ENCODE measurements around the gene TFR2. TPM values are rescaled to one million over a fixed set of nuclear protein-coding genes. Genes with fewer than 3 reads are reported as not detected.

Gene TFR2
- total and polyA plus RNA-seq, 7 experiments from 2014 or later, result 0.55 to 14.4 (median 3.1) TPM

- ATAC-seq, result no peak
- Histone ChIP-seq H3K4me3 (ENCODE audit: low read length) (no peak overlapping the region), H3K27me3 (ENCODE audit: control insufficient read depth in 2 of 2, insufficient read depth in 2 of 2, low read length in 2 of 2) (no peaks in the 10 kb centered on the region), H3K36me3 (ENCODE audit: control insufficient read depth in 2 of 3, insufficient read depth in 3 of 3, low read length in 3 of 3) (peaks cover 6 to 55% (median 22%) of the 10 kb centered on the region in 3 experiments), H3K4me1 (ENCODE audit: control insufficient read depth in 2 of 2, insufficient read depth in 2 of 2, low read length in 2 of 2) (peaks cover 25 to 32% of the 10 kb centered on the region in 2 donors), H3K27ac (ENCODE audit: low read depth, low read length) (no peak overlapping the region), H3K9me3 (ENCODE audit: control insufficient read depth in 2 of 3, low read length in 3 of 3) (no peaks in the 10 kb centered on the region)
- no peaks in the 10 kb centered on the region for H3K9me3 Mint-ChIP-seq
- H3K4me1 Mint-ChIP-seq, result peaks cover 11 to 44% (median 27%) of the 10 kb centered on the region in 7 donors
- ChIA-PET POLR2A (interaction anchor here (1.6 to 3.3 kb wide), 2 partner anchors 12 to 33 kb away, joined by 4 to 70 read pairs; partner anchors contain the start of genes FBXO24 and LRCH4), CTCF (no interaction called here)
- peak overlapping the region in 3 of 10 donors; percentile 17 to 50 (median 23) for H3K4me3 Mint-ChIP-seq
- peaks cover 0 to 4% (median 0%) of the 10 kb centered on the region in 5 donors for H3K27me3 Mint-ChIP-seq
- H3K27ac Mint-ChIP-seq, result peak overlapping the region in 6 of 9 donors; percentile 11 to 80 (median 66)
- intact Hi-C loops (cut with micrococcal nuclease), result no loop called here
- H3K36me3 Mint-ChIP-seq, result peaks cover 0 to 13% (median 0%) of the 10 kb centered on the region in 5 donors
- DNase-seq, result no peak
Observed at GRCh38 chr7:100572281-100572948, 68.9 kb downstream of the TFR2 start.

- H3K9me3 ChIP-seq (ENCODE audit: control insufficient read depth in 2 of 3, low read length in 3 of 3), result no peaks in the 10 kb centered on the region
- DNase-seq (no peak), ATAC-seq (no peak)
- H3K4me1 ChIP-seq (ENCODE audit: control insufficient read depth in 2 of 2, insufficient read depth in 2 of 2, low read length in 2 of 2), result peaks cover 25 to 32% of the 10 kb centered on the region in 2 donors
- H3K27me3 ChIP-seq (ENCODE audit: control insufficient read depth in 2 of 2, insufficient read depth in 2 of 2, low read length in 2 of 2), result no peaks in the 10 kb centered on the region
- peaks cover 11 to 44% (median 27%) of the 10 kb centered on the region in 7 donors for H3K4me1 Mint-ChIP-seq
- no peaks in the 10 kb centered on the region for H3K9me3 Mint-ChIP-seq
- intact Hi-C loops (cut with micrococcal nuclease), result no loop called here
- H3K27me3 Mint-ChIP-seq, result peaks cover 0 to 4% (median 0%) of the 10 kb centered on the region in 5 donors
- peaks cover 6 to 48% (median 19%) of the 10 kb centered on the region in 3 experiments for H3K36me3 ChIP-seq (ENCODE audit: control insufficient read depth in 2 of 3, insufficient read depth in 3 of 3, low read length in 3 of 3)
- H3K36me3 Mint-ChIP-seq, result peaks cover 0 to 13% (median 0%) of the 10 kb centered on the region in 5 donors
- POLR2A ChIA-PET, result interaction anchor here (1.6 to 3.3 kb wide), 2 partner anchors 12 to 34 kb away, joined by 4 to 70 read pairs; partner anchors contain the start of genes FBXO24 and LRCH4
- CTCF ChIA-PET, result interaction anchor here (0.6 to 1.9 kb wide), 3 partner anchors 14 to 106 kb away, joined by 3 to 8 read pairs (median 4); partner anchors contain the start of genes FBXO24 and LRCH4
- H3K4me3 ChIP-seq (ENCODE audit: low read length), result no peak overlapping the region
- H3K4me3 Mint-ChIP-seq, result peak overlapping the region in 4 of 10 donors; percentile 17 to 50 (median 22)
- peak overlapping the region in 7 of 9 donors; percentile 11 to 80 (median 72) for H3K27ac Mint-ChIP-seq
- no peak overlapping the region for H3K27ac ChIP-seq (ENCODE audit: low read depth, low read length)
Observed at GRCh38 chr7:100571829-100572116, 69.6 kb downstream of the TFR2 start.

- Mint-ChIP-seq H3K27me3 (peaks cover 0 to 4% (median 0%) of the 10 kb centered on the region in 5 donors), H3K4me3 (peak overlapping the region in 4 of 10 donors; percentile 2 to 76 (median 58)), H3K36me3 (peaks cover 0 to 10% (median 0%) of the 10 kb centered on the region in 5 donors), H3K9me3 (no peaks in the 10 kb centered on the region), H3K27ac (peak overlapping the region in 7 of 9 donors; percentile 11 to 80 (median 72)), H3K4me1 (peaks cover 11 to 44% (median 27%) of the 10 kb centered on the region in 7 donors)
- Histone ChIP-seq H3K36me3 (ENCODE audit: control insufficient read depth in 2 of 3, insufficient read depth in 3 of 3, low read length in 3 of 3) (peaks cover 4 to 42% (median 13%) of the 10 kb centered on the region in 3 experiments), H3K4me3 (ENCODE audit: low read length) (no peak overlapping the region), H3K9me3 (ENCODE audit: control insufficient read depth in 2 of 3, low read length in 3 of 3) (no peaks in the 10 kb centered on the region), H3K4me1 (ENCODE audit: control insufficient read depth in 2 of 2, insufficient read depth in 2 of 2, low read length in 2 of 2) (peaks cover 25 to 32% of the 10 kb centered on the region in 2 donors), H3K27ac (ENCODE audit: low read depth, low read length) (no peak overlapping the region), H3K27me3 (ENCODE audit: control insufficient read depth in 2 of 2, insufficient read depth in 2 of 2, low read length in 2 of 2) (no peaks in the 10 kb centered on the region)
- ATAC-seq (no peak), DNase-seq (no peak)
- ChIA-PET CTCF (interaction anchor here (0.6 to 1.9 kb wide), 3 partner anchors 15 to 106 kb away, joined by 3 to 8 read pairs (median 4); partner anchors contain the start of genes FBXO24 and LRCH4), POLR2A (interaction anchor here (0.7 to 3.3 kb wide), 5 partner anchors 8 to 63 kb away, joined by 3 to 70 read pairs (median 4); partner anchors contain the start of genes FBXO24 and LRCH4)
- intact Hi-C loops (cut with micrococcal nuclease), result loop anchor here in 1 of 2 donors (1.0 kb wide), 3 partner anchors 12 to 41 kb away; partner anchors contain the start of gene MOSPD3
Observed at GRCh38 chr7:100570954-100571828, 70.2 kb downstream of the TFR2 start.

Other genes with a start within 250 kb of the TFR2 start
- 10 to 100 TPM in 3 of 5 experiments, 1 to 10 TPM in 2; 4.1 to 18.6 (median 10.3) TPM for gene ZCWPW1, start 212.8 kb downstream of the TFR2 start, total RNA-seq
- gene ZCWPW1, start 212.8 kb downstream of the TFR2 start, polyA plus RNA-seq, result 1 to 10 TPM; 5.6 to 5.9 TPM
- 10 to 100 TPM; 47.9 to 68.2 (median 65.1) TPM for gene MEPCE, start 211.7 kb downstream of the TFR2 start, total RNA-seq
- gene MEPCE, start 211.7 kb downstream of the TFR2 start, polyA plus RNA-seq, result 10 to 100 TPM; 12.2 to 20.5 TPM
- gene PPP1R35, start 205.1 kb downstream of the TFR2 start, total RNA-seq, result 10 to 100 TPM; 33.5 to 80.0 (median 65.7) TPM
- 10 to 100 TPM; 25.1 to 52.7 TPM for gene PPP1R35, start 205.1 kb downstream of the TFR2 start, polyA plus RNA-seq
- gene SPACDR, start 177.3 kb downstream of the TFR2 start, total RNA-seq, result 1 to 10 TPM; 1.6 to 7.8 (median 2.2) TPM
- under 1 TPM in 1 of 2 donors, not detected in 1; 0.85 TPM for gene SPACDR, start 177.3 kb downstream of the TFR2 start, polyA plus RNA-seq
- gene TSC22D4, start 162.3 kb downstream of the TFR2 start, total RNA-seq, result 100 to 1,000 TPM in 4 of 5 experiments, 10 to 100 TPM in 1; 75.6 to 124 (median 115) TPM
- gene TSC22D4, start 162.3 kb downstream of the TFR2 start, polyA plus RNA-seq, result 10 to 100 TPM; 23.7 to 30.1 TPM
- gene NYAP1, start 157.6 kb downstream of the TFR2 start, total RNA-seq, result under 1 TPM; 0.11 to 0.64 (median 0.44) TPM
- gene NYAP1, start 157.6 kb downstream of the TFR2 start, polyA plus RNA-seq, result not detected
- gene AGFG2, start 102.3 kb downstream of the TFR2 start, total RNA-seq, result 10 to 100 TPM; 15.8 to 42.4 (median 23.3) TPM
- 1 to 10 TPM; 5.7 to 9.8 TPM for gene AGFG2, start 102.3 kb downstream of the TFR2 start, polyA plus RNA-seq
- 100 to 1,000 TPM in 2 of 5 experiments, 10 to 100 TPM in 3; 29.1 to 174 (median 71.3) TPM for gene SAP25, start 67.7 kb downstream of the TFR2 start, total RNA-seq
- under 1 TPM in 1 of 2 donors, not detected in 1; 0.48 TPM for gene SAP25, start 67.7 kb downstream of the TFR2 start, polyA plus RNA-seq
- gene LRCH4, start 55.4 kb downstream of the TFR2 start, total RNA-seq, result 100 to 1,000 TPM; 199 to 504 (median 407) TPM
- 100 to 1,000 TPM; 143 to 199 TPM for gene LRCH4, start 55.4 kb downstream of the TFR2 start, polyA plus RNA-seq
- 1 to 10 TPM in 4 of 5 experiments, under 1 TPM in 1; 0.75 to 3.1 (median 1.7) TPM for gene FBXO24, start 55.2 kb downstream of the TFR2 start, total RNA-seq
- gene FBXO24, start 55.2 kb downstream of the TFR2 start, polyA plus RNA-seq, result 1 to 10 TPM; 2.0 TPM
- gene PCOLCE, start 39.2 kb downstream of the TFR2 start, total RNA-seq, result 10 to 100 TPM in 1 of 5 experiments, 1 to 10 TPM in 4; 9.1 to 11.7 (median 9.5) TPM
- under 1 TPM in 1 of 2 donors, not detected in 1; 0.64 TPM for gene PCOLCE, start 39.2 kb downstream of the TFR2 start, polyA plus RNA-seq
- gene MOSPD3, start 29.0 kb downstream of the TFR2 start, total RNA-seq, result 10 to 100 TPM in 4 of 5 experiments, 1 to 10 TPM in 1; 8.8 to 54.9 (median 13.1) TPM
- gene MOSPD3, start 29.0 kb downstream of the TFR2 start, polyA plus RNA-seq, result 10 to 100 TPM; 20.4 to 20.6 TPM
- gene ACTL6B, start 14.9 kb upstream of the TFR2 start, total RNA-seq, result not detected
- not detected for gene ACTL6B, start 14.9 kb upstream of the TFR2 start, polyA plus RNA-seq
- gene GNB2, start 32.2 kb upstream of the TFR2 start, total RNA-seq, result 100 to 1,000 TPM in 4 of 5 experiments, 10 to 100 TPM in 1; 98.2 to 215 (median 132) TPM
- 10 to 100 TPM; 35.8 to 53.2 TPM for gene GNB2, start 32.2 kb upstream of the TFR2 start, polyA plus RNA-seq
- 100 to 1,000 TPM in 2 of 5 experiments, 10 to 100 TPM in 3; 48.3 to 125 (median 91.4) TPM for gene GIGYF1, start 52.7 kb upstream of the TFR2 start, total RNA-seq
- 1 to 10 TPM; 1.4 to 2.9 TPM for gene GIGYF1, start 52.7 kb upstream of the TFR2 start, polyA plus RNA-seq
- 10 to 100 TPM in 4 of 5 experiments, 1 to 10 TPM in 1; 8.9 to 38.2 (median 15.0) TPM for gene POP7, start 64.6 kb upstream of the TFR2 start, total RNA-seq
- gene POP7, start 64.6 kb upstream of the TFR2 start, polyA plus RNA-seq, result 10 to 100 TPM; 37.3 to 56.4 TPM
- gene EPO, start 78.9 kb upstream of the TFR2 start, total RNA-seq, result not detected
- not detected for gene EPO, start 78.9 kb upstream of the TFR2 start, polyA plus RNA-seq
- gene ZAN, start 92.0 kb upstream of the TFR2 start, total RNA-seq, result not detected
- not detected for gene ZAN, start 92.0 kb upstream of the TFR2 start, polyA plus RNA-seq
- gene EPHB4, start 186.0 kb upstream of the TFR2 start, total RNA-seq, result 10 to 100 TPM in 1 of 5 experiments, 1 to 10 TPM in 4; 1.9 to 13.2 (median 7.9) TPM
- gene EPHB4, start 186.0 kb upstream of the TFR2 start, polyA plus RNA-seq, result under 1 TPM in 1 of 2 donors, not detected in 1; 0.23 TPM
- 10 to 100 TPM; 50.4 to 78.6 (median 62.7) TPM for gene SLC12A9, start 211.2 kb upstream of the TFR2 start, total RNA-seq
- gene SLC12A9, start 211.2 kb upstream of the TFR2 start, polyA plus RNA-seq, result 1 to 10 TPM; 5.0 to 7.8 TPM
- 10 to 100 TPM in 4 of 5 experiments, 1 to 10 TPM in 1; 8.0 to 28.1 (median 10.4) TPM for gene TRIP6, start 225.8 kb upstream of the TFR2 start, total RNA-seq
- gene TRIP6, start 225.8 kb upstream of the TFR2 start, polyA plus RNA-seq, result 1 to 10 TPM; 3.4 to 3.9 TPM
- gene SRRT, start 233.6 kb upstream of the TFR2 start, total RNA-seq, result 100 to 1,000 TPM; 212 to 271 (median 261) TPM
- 10 to 100 TPM; 43.6 to 64.4 TPM for gene SRRT, start 233.6 kb upstream of the TFR2 start, polyA plus RNA-seq
- gene UFSP1, start 248.2 kb upstream of the TFR2 start, total RNA-seq, result 10 to 100 TPM in 1 of 5 experiments, 1 to 10 TPM in 4; 2.1 to 11.1 (median 3.5) TPM
- gene UFSP1, start 248.2 kb upstream of the TFR2 start, polyA plus RNA-seq, result 1 to 10 TPM in 1 of 2 donors, under 1 TPM in 1; 0.99 to 1.9 TPM